K562 (cell line): Measurements from ENCODE around the gene NAA80. TPM values are rescaled to one million over a fixed set of nuclear protein-coding genes. Genes with fewer than 3 reads are reported as not detected.
A peak's percentile ranks its signal among the peaks of the same experiment; 100 is the strongest.

Experiments
- ARID2 ChIP-seq: fragments of 450-650 bp; IDR thresholded peaks from 2 replicates; pipeline ENCODE4 v1.6.1; 2017; ENCODE audit warnings: antibody characterized with exemption, mild to moderate bottlenecking
- ATF1 ChIP-seq, 2 experiments: fragments of 450-650 bp in 1 of 2; IDR thresholded peaks; 2 replicates each; pipeline ENCODE4 v1.6.1; 2016; ENCODE audit warnings: missing compliant biosample characterization in 1 of 2, missing genetic modification characterization in 1 of 2
- BCL6 ChIP-seq: fragments of 250-450 bp; sonication (Bioruptor Pico); IDR thresholded peaks from 2 replicates; pipeline ENCODE4 v1.4.0; 2020
- CREM ChIP-seq: IDR thresholded peaks from 2 replicates; pipeline ENCODE4 v1.6.1; 2014; ENCODE audit warnings: antibody characterized with exemption, low read depth
- CTBP1 ChIP-seq: fragments of 450-650 bp; IDR thresholded peaks from 2 replicates; pipeline ENCODE4 v1.6.1; 2016; ENCODE audit warnings: borderline replicate concordance
- ETV6 ChIP-seq, 3 experiments: fragments of 150-350 bp in 1 of 3; sonication (generic) in 1 of 3; formaldehyde crosslinking in 1 of 3; IDR thresholded peaks; 2 replicates each; pipeline versions ENCODE4 v1.6.1 to v1.8.0; 2014 to 2022; ENCODE audit warnings: borderline replicate concordance in 2 of 3, low read depth in 2 of 3, antibody characterized with exemption in 1 of 3, low read length in 1 of 3, mild to moderate bottlenecking in 1 of 3, missing genetic modification reagents in 1 of 3
- EWSR1 ChIP-seq: fragments of 450-650 bp; IDR thresholded peaks from 2 replicates; pipeline ENCODE4 v1.6.1; 2018; ENCODE audit warnings: borderline replicate concordance, mild to moderate bottlenecking, low read depth, moderate library complexity; ENCODE audit not compliant: partially characterized antibody
- FOXM1 ChIP-seq, 2 experiments: fragments of 450-650 bp in 1 of 2; sonication (generic) in 1 of 2; formaldehyde crosslinking in 1 of 2; IDR thresholded peaks; 2 replicates each; pipeline versions ENCODE4 v1.6.1 to v1.9.0; 2017 to 2022; ENCODE audit warnings: low read depth in 2 of 2, mild to moderate bottlenecking in 2 of 2, missing genetic modification reagents in 1 of 2, moderate library complexity in 1 of 2
- GABPB1 ChIP-seq: sonication (generic); formaldehyde crosslinking; IDR thresholded peaks from 2 replicates; pipeline ENCODE4 v1.8.0; 2022; ENCODE audit warnings: mild to moderate bottlenecking, missing genetic modification reagents
- KAT7 ChIP-seq: sonication (generic); formaldehyde crosslinking; IDR thresholded peaks from 2 replicates; pipeline ENCODE4 v1.8.0; 2022; ENCODE audit warnings: missing genetic modification reagents, mild to moderate bottlenecking, borderline replicate concordance
- RAD51 ChIP-seq: fragments of 450-650 bp; IDR thresholded peaks from 2 replicates; pipeline ENCODE4 v1.7.1; 2016; ENCODE audit warnings: low read depth, mild to moderate bottlenecking, borderline replicate concordance
- RB1 ChIP-seq: fragments of 450-650 bp; IDR thresholded peaks from 2 replicates; pipeline ENCODE4 v1.6.1; 2017; ENCODE audit warnings: low read depth, mild to moderate bottlenecking
- SOX6 ChIP-seq: fragments of 450-650 bp; IDR thresholded peaks from 2 replicates; pipeline ENCODE4 v1.6.1; 2014; ENCODE audit warnings: mild to moderate bottlenecking
- XRCC5 ChIP-seq: fragments of 200-400 bp; formaldehyde crosslinking; IDR thresholded peaks from 2 replicates; pipeline ENCODE4 v1.6.1; 2017; ENCODE audit warnings: low read depth, mild to moderate bottlenecking, low read length
- ZBED1 ChIP-seq: IDR thresholded peaks from 2 replicates; pipeline ENCODE4 v1.6.1; 2014
- ZNF184 ChIP-seq: sonication (generic); formaldehyde crosslinking; IDR thresholded peaks from 2 replicates; pipeline ENCODE4 v1.5.0; 2020; ENCODE audit warnings: missing genetic modification reagents
- ZNF830 ChIP-seq: fragments of 250-450 bp; sonication (Bioruptor Pico); IDR thresholded peaks from 2 replicates; pipeline ENCODE4 v1.5.0; 2021; ENCODE audit warnings: mild to moderate bottlenecking
- polyA plus RNA-seq, 8 experiments: library from polyadenylated mRNA; depleted of rRNA in 4 of 8; stranded (reverse) in 5 of 8; unstranded in 3 of 8; fragments of >200 nt; fragmentation: Nextera tagmentation in 2 of 8; fragmentation: Illumina TruSeq in 1 of 8; extraction: Ambion mirVana in 2 of 8; extraction: Trizol in 1 of 8; gene quantifications; 2 replicates each; pipeline versions ENCODE4 v1.2.1 to v1.2.3, GENCODE V29; 2011 to 2014; ENCODE audit warnings: inconsistent platforms in 1 of 8, missing spikeins in 1 of 8
- total RNA-seq, 7 experiments: library from RNA; depleted of rRNA in 6 of 7; stranded (reverse); fragments of >200 nt in 6 of 7; fragmentation: Illumina TruSeq in 2 of 7; extraction: Trizol in 2 of 7; gene quantifications; 2 replicates each; pipeline versions ENCODE4 v1.2.1 to v1.2.3, GENCODE V29; 2011 to 2021; ENCODE audit warnings: low replicate concordance in 1 of 7
- TF ChIP-seq, protein P1 (sequence below): fragments of 450-650 bp; formaldehyde crosslinking; IDR thresholded peaks from 2 replicates; pipeline ENCODE4 v1.4.0; 2020; ENCODE audit warnings: mild to moderate bottlenecking, moderate library complexity
- TF ChIP-seq, protein P2 (sequence below): fragments of 250-450 bp; sonication (Bioruptor Pico); IDR thresholded peaks from 2 replicates; pipeline ENCODE4 v1.4.0; 2020; ENCODE audit warnings: borderline replicate concordance
- TF ChIP-seq, protein P3 (sequence below), 2 experiments: IDR thresholded peaks; 2 replicates each; pipeline ENCODE4 v1.6.1; 2011; ENCODE audit warnings: borderline replicate concordance in 1 of 2, control low read depth in 1 of 2, low read depth in 1 of 2, low read length in 1 of 2, mild to moderate bottlenecking in 1 of 2, mixed read lengths in 1 of 2, moderate library complexity in 1 of 2; ENCODE audit not compliant: insufficient read depth in 1 of 2, insufficient read length in 1 of 2, poor library complexity in 1 of 2, severe bottlenecking in 1 of 2; ENCODE audit errors: extremely low read depth in 1 of 2
- TF ChIP-seq, protein P4 (sequence below): fragments of 250-450 bp; sonication (Bioruptor Pico); IDR thresholded peaks from 2 replicates; pipeline ENCODE4 v1.8.0; 2021; ENCODE audit warnings: mild to moderate bottlenecking, moderate library complexity

Gene NAA80
- total and polyA plus RNA-seq, 9 of the 15 experiments (the other 6 are each of a cell fraction or from before 2014, with no cell fraction given) = 0.82 to 24.0 (median 8.6) TPM

DNA sequence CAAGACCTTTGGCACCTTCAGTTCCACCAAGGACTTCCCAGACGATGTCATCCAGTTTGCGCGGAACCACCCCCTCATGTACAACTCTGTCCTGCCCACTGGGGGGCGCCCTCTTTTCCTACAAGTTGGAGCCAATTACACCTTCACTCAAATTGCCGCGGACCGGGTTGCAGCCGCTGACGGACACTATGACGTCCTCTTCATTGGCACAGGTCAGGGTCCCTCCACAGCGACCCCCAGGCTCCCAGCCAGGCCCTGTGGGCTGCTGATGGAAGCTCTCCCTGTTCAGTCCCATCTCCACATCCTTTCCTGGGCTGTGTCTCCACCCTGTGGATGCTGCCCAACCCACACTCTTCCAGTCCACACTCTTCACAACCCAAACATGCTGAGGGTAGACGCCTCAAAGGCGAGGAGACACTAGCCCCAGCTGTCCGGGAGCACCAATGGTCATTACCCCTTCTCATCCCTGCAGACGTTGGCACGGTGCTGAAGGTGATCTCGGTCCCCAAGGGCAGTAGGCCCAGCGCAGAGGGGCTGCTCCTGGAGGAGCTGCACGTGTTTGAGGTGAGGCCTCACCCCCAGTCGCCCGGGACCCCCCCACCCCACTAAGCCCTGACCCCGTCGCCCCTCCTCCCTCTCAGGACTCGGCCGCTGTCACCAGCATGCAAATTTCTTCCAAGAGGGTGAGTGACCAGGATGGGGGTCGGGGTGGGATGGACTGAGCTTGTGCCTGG lies 24.7 kb downstream of the NAA80 start (continued):
- TF ChIP-seq, protein P1, sequence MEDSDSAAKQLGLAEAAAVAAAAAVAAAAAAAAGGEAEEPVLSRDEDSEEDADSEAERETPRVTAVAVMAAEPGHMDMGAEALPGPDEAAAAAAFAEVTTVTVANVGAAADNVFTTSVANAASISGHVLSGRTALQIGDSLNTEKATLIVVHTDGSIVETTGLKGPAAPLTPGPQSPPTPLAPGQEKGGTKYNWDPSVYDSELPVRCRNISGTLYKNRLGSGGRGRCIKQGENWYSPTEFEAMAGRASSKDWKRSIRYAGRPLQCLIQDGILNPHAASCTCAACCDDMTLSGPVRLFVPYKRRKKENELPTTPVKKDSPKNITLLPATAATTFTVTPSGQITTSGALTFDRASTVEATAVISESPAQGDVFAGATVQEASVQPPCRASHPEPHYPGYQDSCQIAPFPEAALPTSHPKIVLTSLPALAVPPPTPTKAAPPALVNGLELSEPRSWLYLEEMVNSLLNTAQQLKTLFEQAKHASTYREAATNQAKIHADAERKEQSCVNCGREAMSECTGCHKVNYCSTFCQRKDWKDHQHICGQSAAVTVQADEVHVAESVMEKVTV (CRISPR knock-in tag) = no peak
- 0 out of 2 replicates have a peak, but pooled peaks have one; percentile 55 for TF ChIP-seq KAT7
- TF ChIP-seq ZBED1 = no peak
- TF ChIP-seq, protein P2, sequence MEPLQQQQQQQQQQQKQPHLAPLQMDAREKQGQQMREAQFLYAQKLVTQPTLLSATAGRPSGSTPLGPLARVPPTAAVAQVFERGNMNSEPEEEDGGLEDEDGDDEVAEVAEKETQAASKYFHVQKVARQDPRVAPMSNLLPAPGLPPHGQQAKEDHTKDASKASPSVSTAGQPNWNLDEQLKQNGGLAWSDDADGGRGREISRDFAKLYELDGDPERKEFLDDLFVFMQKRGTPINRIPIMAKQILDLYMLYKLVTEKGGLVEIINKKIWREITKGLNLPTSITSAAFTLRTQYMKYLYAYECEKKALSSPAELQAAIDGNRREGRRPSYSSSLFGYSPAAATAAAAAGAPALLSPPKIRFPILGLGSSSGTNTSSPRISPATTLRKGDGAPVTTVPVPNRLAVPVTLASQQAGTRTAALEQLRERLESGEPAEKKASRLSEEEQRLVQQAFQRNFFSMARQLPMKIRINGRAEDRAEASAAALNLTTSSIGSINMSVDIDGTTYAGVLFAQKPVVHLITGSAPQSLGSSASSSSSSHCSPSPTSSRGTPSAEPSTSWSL (CRISPR knock-in tag) = no peak
- no peak for TF ChIP-seq EWSR1
- no peak for TF ChIP-seq SOX6
- no peak for TF ChIP-seq RAD51
- no peak for TF ChIP-seq BCL6 (CRISPR knock-in tag)
- TF ChIP-seq ZNF184 (CRISPR knock-in tag) = no peak
- TF ChIP-seq CTBP1 = peak; percentile 56; the same call in 1 of the 2 replicates
- TF ChIP-seq ATF1 (CRISPR knock-in tag; IDR thresholded peaks at IDR 0.05) = no peak
- peak; percentile 49; the same call in 1 of the 2 replicates for TF ChIP-seq ATF1 (tag; IDR thresholded peaks at IDR 0.05)
- TF ChIP-seq, protein P3, sequence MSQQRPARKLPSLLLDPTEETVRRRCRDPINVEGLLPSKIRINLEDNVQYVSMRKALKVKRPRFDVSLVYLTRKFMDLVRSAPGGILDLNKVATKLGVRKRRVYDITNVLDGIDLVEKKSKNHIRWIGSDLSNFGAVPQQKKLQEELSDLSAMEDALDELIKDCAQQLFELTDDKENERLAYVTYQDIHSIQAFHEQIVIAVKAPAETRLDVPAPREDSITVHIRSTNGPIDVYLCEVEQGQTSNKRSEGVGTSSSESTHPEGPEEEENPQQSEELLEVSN (IDR thresholded peaks at IDR 0.05; ENCODE audit: borderline replicate concordance in 1 of 2, extremely low read depth in 1 of 2, insufficient read depth in 1 of 2, insufficient read length in 1 of 2, low read depth in 1 of 2, low read length in 1 of 2, poor library complexity in 1 of 2, severe bottlenecking in 1 of 2) = no peak
- TF ChIP-seq RB1 = peak; percentile 42; the same call in 1 of the 2 replicates
- no peak for TF ChIP-seq FOXM1 (IDR thresholded peaks at IDR 0.05; ENCODE audit: low read depth)
- TF ChIP-seq FOXM1 (CRISPR knock-in tag; IDR thresholded peaks at IDR 0.05; ENCODE audit: low read depth) = no peak
- TF ChIP-seq ZNF830 = no peak
- 0 out of 2 replicates have a peak, but pooled peaks have one; percentile 48 for TF ChIP-seq CREM
- TF ChIP-seq GABPB1 (CRISPR knock-in tag) = 0 out of 2 replicates have a peak, but pooled peaks have one; percentile 51
- TF ChIP-seq ETV6 (IDR thresholded peaks at IDR 0.05; ENCODE audit: borderline replicate concordance in 1 of 2, low read depth in 2 of 2, low read length in 1 of 2) = no peak
- TF ChIP-seq ETV6 (CRISPR knock-in tag; IDR thresholded peaks at IDR 0.05; ENCODE audit: borderline replicate concordance) = no peak
- 0 out of 2 replicates have a peak, but pooled peaks have one; percentile 39 for TF ChIP-seq ARID2
- peak; percentile 78 for TF ChIP-seq XRCC5
- TF ChIP-seq, protein P4, sequence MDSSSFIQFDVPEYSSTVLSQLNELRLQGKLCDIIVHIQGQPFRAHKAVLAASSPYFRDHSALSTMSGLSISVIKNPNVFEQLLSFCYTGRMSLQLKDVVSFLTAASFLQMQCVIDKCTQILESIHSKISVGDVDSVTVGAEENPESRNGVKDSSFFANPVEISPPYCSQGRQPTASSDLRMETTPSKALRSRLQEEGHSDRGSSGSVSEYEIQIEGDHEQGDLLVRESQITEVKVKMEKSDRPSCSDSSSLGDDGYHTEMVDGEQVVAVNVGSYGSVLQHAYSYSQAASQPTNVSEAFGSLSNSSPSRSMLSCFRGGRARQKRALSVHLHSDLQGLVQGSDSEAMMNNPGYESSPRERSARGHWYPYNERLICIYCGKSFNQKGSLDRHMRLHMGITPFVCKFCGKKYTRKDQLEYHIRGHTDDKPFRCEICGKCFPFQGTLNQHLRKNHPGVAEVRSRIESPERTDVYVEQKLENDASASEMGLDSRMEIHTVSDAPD (CRISPR knock-in tag) = no peak
